K562 (cell line): ENCODE results near the gene CALML3. TPM values are rescaled to one million over a fixed set of nuclear protein-coding genes. Genes with fewer than 3 reads are reported as not detected.
A peak's percentile ranks its signal among the peaks of the same experiment; 100 is the strongest.

Experiments used
- ATAC-seq: fragments of 200-7000 bp; cut with Tn5 transposase; 3 replicates; pipeline ENCODE4 v1.9.1; 2020; ENCODE audit warnings: moderate library complexity
- BruUV-seq: library from RNA; stranded (reverse); fragments of 400-500 nt; replicated peaks from 2 replicates; lab custom pipeline; 2021; lab: Mats Ljungman, UMichigan
- CTCF ChIA-PET: fragments of 300-600 bp; formaldehyde crosslinking; extraction: SDS; loops from one replicate; lab custom pipeline; 2021; ENCODE audit warnings: low intra/inter-chr PET ratio; lab: Yijun Ruan, JAX
- POLR2A ChIA-PET: fragments of 300-600, 350-650 bp; sonication (Branson Sonifier 250); formaldehyde crosslinking; extraction: SDS; loops from one replicate; lab custom pipeline; 2021; ENCODE audit warnings: antibody characterized with exemption, inconsistent platforms; lab: Yijun Ruan, JAX
- DNase-seq, 4 experiments: peaks; one replicate each; pipeline versions ENCODE4 v3.0.0 to v3.0.0-alpha.2; 2011 to 2018; ENCODE audit warnings: low spot score in 3 of 4, mixed read lengths in 3 of 4; ENCODE audit errors: extremely low read depth in 1 of 4
- FAIRE-seq: peaks from 2 replicates; lab custom pipeline; 2011; peaks lifted over from hg19 to GRCh38; lab: Jason Lieb, UNC
- H2AFZ ChIP-seq: 2 replicates; pipeline ENCODE4 v1.6.0; 2011; ENCODE audit warnings: low read depth, low read length, control low read depth, inconsistent platforms
- H3K27ac ChIP-seq: fragments of 200-600 bp; 3 replicates; pipeline ENCODE4 v1.8.0; 2011; ENCODE audit warnings: low read depth, mild to moderate bottlenecking, control low read depth, inconsistent platforms, low read length, moderate library complexity, mixed read lengths; ENCODE audit errors: extremely low read depth
- H3K27me3 ChIP-seq, 2 experiments: fragments of 300-600 bp in 1 of 2; 2 replicates in 1 of 2; 3 replicates in 1 of 2; pipeline versions ENCODE4 v1.6.0 to v1.8.0; 2011; ENCODE audit warnings: inconsistent platforms in 2 of 2, low read length in 2 of 2, mild to moderate bottlenecking in 1 of 2, mixed read lengths in 1 of 2, moderate library complexity in 1 of 2; ENCODE audit not compliant: control insufficient read depth in 2 of 2, insufficient read depth in 2 of 2
- H3K36me3 ChIP-seq: fragments of 300-600 bp; 3 replicates; pipeline ENCODE4 v1.8.0; 2011; ENCODE audit warnings: mild to moderate bottlenecking, low read length, inconsistent platforms; ENCODE audit not compliant: control insufficient read depth, insufficient read depth
- H3K4me1 ChIP-seq, 2 experiments: fragments of 200-600 bp in 1 of 2; replicated peaks in 1 of 2; 2 replicates in 1 of 2; 3 replicates in 1 of 2; pipeline versions ENCODE4 v1.5.1 to v1.8.0; 2011; ENCODE audit warnings: inconsistent platforms in 2 of 2, low read length in 2 of 2, mild to moderate bottlenecking in 1 of 2, mixed read lengths in 1 of 2, moderate library complexity in 1 of 2; ENCODE audit not compliant: control insufficient read depth in 2 of 2, insufficient read depth in 2 of 2
- H3K4me2 ChIP-seq: 2 replicates; pipeline ENCODE4 v1.6.1; 2011; ENCODE audit warnings: low read length, control low read depth, inconsistent platforms, mixed read lengths; ENCODE audit not compliant: insufficient read depth
- H3K4me3 ChIP-seq: fragments of 200-600 bp; sonication (generic), shearing (Covaris generic); 2 replicates; pipeline ENCODE4 v1.5.1; 2016; ENCODE audit warnings: control low read depth, inconsistent platforms
- H3K79me2 ChIP-seq: fragments of 200-600 bp; 3 replicates; pipeline ENCODE4 v1.8.0; 2011; ENCODE audit warnings: low read length, inconsistent platforms; ENCODE audit not compliant: control insufficient read depth, insufficient read depth
- H3K9ac ChIP-seq, 2 experiments: 2 replicates each; pipeline versions ENCODE4 v1.6.0 to v1.6.1; 2011; ENCODE audit warnings: low read depth in 2 of 2, low read length in 2 of 2, control low read depth in 1 of 2, inconsistent platforms in 1 of 2, mild to moderate bottlenecking in 1 of 2, mixed read lengths in 1 of 2; ENCODE audit not compliant: insufficient read depth in 1 of 2
- H3K9me1 ChIP-seq: one replicate; pipeline ENCODE4 v1.6.0; 2011; ENCODE audit warnings: inconsistent platforms, mild to moderate bottlenecking, low read length, moderate library complexity; ENCODE audit not compliant: control insufficient read depth, insufficient read depth
- H3K9me3 ChIP-seq: replicated peaks from 2 replicates; pipeline ENCODE4 v1.5.1; 2011; ENCODE audit warnings: low read depth, low read length, inconsistent platforms; ENCODE audit not compliant: control insufficient read depth, insufficient read depth
- H4K20me1 ChIP-seq: replicated peaks from 2 replicates; pipeline ENCODE4 v1.6.1; 2011; ENCODE audit warnings: low read length, inconsistent platforms, mixed read lengths; ENCODE audit not compliant: control insufficient read depth, insufficient read depth
- CCAR2 ChIP-seq: fragments of 200-400 bp; formaldehyde crosslinking; IDR thresholded peaks from 2 replicates; pipeline ENCODE4 v1.6.1; 2017; ENCODE audit warnings: mild to moderate bottlenecking, low read depth, low read length
- DIDO1 ChIP-seq: fragments of 450-650 bp; IDR thresholded peaks from 2 replicates; pipeline ENCODE4 v1.6.1; 2016; ENCODE audit warnings: low read depth, missing biosample characterization, missing genetic modification characterization
- IRF2 ChIP-seq: sonication (generic); formaldehyde crosslinking; IDR thresholded peaks from 2 replicates; pipeline ENCODE4 v1.8.1; 2022; ENCODE audit warnings: mild to moderate bottlenecking, missing genetic modification reagents
- LEF1 ChIP-seq: fragments of 450-650 bp; IDR thresholded peaks from 2 replicates; pipeline ENCODE4 v1.6.1; 2016; ENCODE audit warnings: mild to moderate bottlenecking
- NR3C1 ChIP-seq: sonication (generic); formaldehyde crosslinking; IDR thresholded peaks from 2 replicates; pipeline ENCODE4 v1.8.1; 2022; ENCODE audit warnings: missing genetic modification reagents
- PTBP1 ChIP-seq: fragments of 200-400 bp; formaldehyde crosslinking; IDR thresholded peaks from 2 replicates; pipeline ENCODE4 v1.6.1; 2017; ENCODE audit warnings: low read depth, low read length
- RNF219 ChIP-seq: fragments of 250-450 bp; sonication (Bioruptor Pico); IDR thresholded peaks from 2 replicates; pipeline ENCODE4 v1.5.0; 2022; ENCODE audit warnings: mild to moderate bottlenecking
- SMARCA4 ChIP-seq: fragments of 450-650 bp; IDR thresholded peaks from 2 replicates; pipeline ENCODE4 v1.6.1; 2016
- TCFL5 ChIP-seq: fragments of 250-450 bp; sonication (Bioruptor Pico); conservative IDR thresholded peaks from 2 replicates; pipeline ENCODE4 v1.6.1; 2021; ENCODE audit warnings: mild to moderate bottlenecking, moderate library complexity, matching md5 sums
- ZBTB7A ChIP-seq: IDR thresholded peaks from 2 replicates; pipeline ENCODE4 v1.6.1; 2011; ENCODE audit warnings: low read depth, mild to moderate bottlenecking, low read length, moderate library complexity, borderline replicate concordance; ENCODE audit not compliant: control insufficient read depth
- WGBS: fragments of 100-300 bp; shearing (Covaris generic); methylation state at CpG from one replicate; pipeline ENCODE4 v1.1.6; 2016; ENCODE audit warnings: low coverage, mixed read lengths; ENCODE audit not compliant: insufficient coverage; ENCODE audit errors: missing lambda C conversion rate; 5-methylcytosine and 5-hydroxymethylcytosine counted together
- in situ Hi-C: fragments of 300-500 bp; cut with MboI; formaldehyde crosslinking; loops from 4 replicates; pipeline ENCODE4 v1.15.0; 2018; ENCODE audit warnings: inconsistent platforms, mixed read lengths
- intact Hi-C: fragments of 100-400 bp; cut with micrococcal nuclease; formaldehyde crosslinking; loops from 2 replicates; pipeline ENCODE4 v1.14.2; 2022
- polyA plus RNA-seq, 8 experiments: library from polyadenylated mRNA; depleted of rRNA in 4 of 8; stranded (reverse) in 5 of 8; unstranded in 3 of 8; fragments of >200 nt; fragmentation: Nextera tagmentation in 2 of 8; fragmentation: Illumina TruSeq in 1 of 8; extraction: Ambion mirVana in 2 of 8; extraction: Trizol in 1 of 8; gene quantifications; 2 replicates each; pipeline versions ENCODE4 v1.2.1 to v1.2.3, GENCODE V29; 2011 to 2014; ENCODE audit warnings: inconsistent platforms in 1 of 8, missing spikeins in 1 of 8
- total RNA-seq, 7 experiments: library from RNA; depleted of rRNA in 6 of 7; stranded (reverse); fragments of >200 nt in 6 of 7; fragmentation: Illumina TruSeq in 2 of 7; extraction: Trizol in 2 of 7; gene quantifications; 2 replicates each; pipeline versions ENCODE4 v1.2.1 to v1.2.3, GENCODE V29; 2011 to 2021; ENCODE audit warnings: low replicate concordance in 1 of 7
- TF ChIP-seq, protein P1 (sequence below), 2 experiments: IDR thresholded peaks in 1 of 2; conservative IDR thresholded peaks in 1 of 2; 2 replicates each; pipeline ENCODE4 v1.6.1; 2016; ENCODE audit warnings: low read depth in 2 of 2, mild to moderate bottlenecking in 1 of 2, missing compliant biosample characterization in 1 of 2, missing genetic modification characterization in 1 of 2, moderate library complexity in 1 of 2
- TF ChIP-seq, protein P2 (sequence below), 2 experiments: fragments of 450-650 bp; IDR thresholded peaks; 2 replicates each; pipeline ENCODE4 v1.6.1; 2018; ENCODE audit warnings: mild to moderate bottlenecking in 2 of 2, low read depth in 1 of 2; ENCODE audit not compliant: partially characterized antibody in 2 of 2

The CALML3 gene
- total and polyA plus RNA-seq, 9 of the 15 experiments (the other 6 are each of a cell fraction or from before 2014, with no cell fraction given), result not detected

DNA sequence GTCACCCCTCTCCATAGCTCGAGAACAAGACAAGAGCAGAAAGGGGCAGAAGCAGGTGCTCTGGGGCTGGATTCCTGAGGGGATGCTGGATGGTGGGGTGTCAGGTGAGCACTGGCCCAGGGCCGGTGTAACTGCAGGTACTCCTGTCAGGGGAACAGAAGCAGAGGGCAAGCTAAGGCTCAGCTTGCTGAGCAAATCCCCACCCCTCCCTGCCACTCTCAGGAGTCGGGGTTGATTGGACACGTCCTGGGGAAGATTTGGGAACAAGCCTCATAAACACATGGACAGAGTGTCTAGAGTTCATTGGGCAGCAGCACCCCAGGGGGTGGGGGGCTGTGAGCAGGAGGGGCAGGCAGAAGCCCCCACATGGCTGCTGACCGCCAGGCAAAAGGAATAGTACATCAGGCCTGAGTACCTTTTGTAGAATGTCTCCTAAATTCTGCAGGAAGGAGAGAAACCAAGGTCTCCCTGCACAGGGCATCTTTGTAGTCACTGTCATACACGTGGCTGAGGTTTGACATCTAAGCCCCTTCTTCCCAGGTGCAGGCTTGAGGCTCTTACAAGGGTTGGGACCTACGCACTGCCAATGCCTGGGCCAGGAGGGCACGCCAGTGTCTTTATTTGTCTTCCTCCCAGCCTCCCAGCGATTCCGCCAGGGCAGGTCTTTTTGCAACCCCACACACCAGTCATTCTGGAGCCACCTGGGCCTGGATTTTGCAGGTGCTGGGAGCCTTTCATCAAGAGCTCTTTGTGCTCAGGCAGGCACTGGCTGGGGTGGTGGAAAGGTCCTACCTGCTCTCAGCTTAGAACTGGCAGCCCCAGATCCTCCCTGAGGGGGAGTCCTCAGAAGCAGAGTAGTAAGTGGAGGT, 2.8 kb downstream of the CALML3 start:
- peak overlapping the region in 1 of 2 experiments; percentile 61; a peak in 1 of 4 replicates for H3K9ac ChIP-seq
- H3K4me1 ChIP-seq, result peaks cover 5 to 32% of the 10 kb centered on the region in 2 experiments; a peak in 4 of 5 replicates
- in situ Hi-C loops (no loop called here), intact Hi-C loops (no loop called here)
- CTCF ChIA-PET, result no interaction called here
- no peak overlapping the region for H3K27ac ChIP-seq
- no peak for FAIRE-seq
- no peak overlapping the region for H3K4me3 ChIP-seq
- BruUV-seq, result no TSS peak
- H3K9me3 ChIP-seq, result no peaks in the 10 kb centered on the region
- no peaks in the 10 kb centered on the region for H3K79me2 ChIP-seq
- no peak overlapping the region for H2AFZ ChIP-seq
- no peak for DNase-seq
- POLR2A ChIA-PET, result interaction anchor here (0.6 to 1.6 kb wide), 4 partner anchors 10 to 22 kb away, joined by 3 to 6 read pairs (median 4); no protein-coding TSS in a partner anchor
- no peak overlapping the region for H3K4me2 ChIP-seq
- H3K27me3 ChIP-seq, result no peaks in the 10 kb centered on the region
- H3K36me3 ChIP-seq, result no peaks in the 10 kb centered on the region
- ATAC-seq, result no peak
- no peaks in the 10 kb centered on the region for H3K9me1 ChIP-seq
- H4K20me1 ChIP-seq, result no peaks in the 10 kb centered on the region
- WGBS, result 57% methylated on average over 10 of the region's 10 CpGs
- no peak for TF ChIP-seq IRF2
- TF ChIP-seq, protein P1, sequence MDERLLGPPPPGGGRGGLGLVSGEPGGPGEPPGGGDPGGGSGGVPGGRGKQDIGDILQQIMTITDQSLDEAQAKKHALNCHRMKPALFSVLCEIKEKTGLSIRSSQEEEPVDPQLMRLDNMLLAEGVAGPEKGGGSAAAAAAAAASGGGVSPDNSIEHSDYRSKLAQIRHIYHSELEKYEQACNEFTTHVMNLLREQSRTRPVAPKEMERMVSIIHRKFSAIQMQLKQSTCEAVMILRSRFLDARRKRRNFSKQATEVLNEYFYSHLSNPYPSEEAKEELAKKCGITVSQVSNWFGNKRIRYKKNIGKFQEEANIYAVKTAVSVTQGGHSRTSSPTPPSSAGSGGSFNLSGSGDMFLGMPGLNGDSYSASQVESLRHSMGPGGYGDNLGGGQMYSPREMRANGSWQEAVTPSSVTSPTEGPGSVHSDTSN (CRISPR knock-in tag; IDR thresholded peaks at IDR 0.05; ENCODE audit: low read depth), result no peak
- TF ChIP-seq, protein P1 (tag; conservative IDR thresholded peaks at IDR 0.05; ENCODE audit: low read depth), result no peak
- no peak for TF ChIP-seq TCFL5 (CRISPR knock-in tag)
- TF ChIP-seq SMARCA4, result no peak
- no peak for TF ChIP-seq NR3C1 (CRISPR knock-in tag)
- no peak for TF ChIP-seq LEF1
- TF ChIP-seq, protein P2, sequence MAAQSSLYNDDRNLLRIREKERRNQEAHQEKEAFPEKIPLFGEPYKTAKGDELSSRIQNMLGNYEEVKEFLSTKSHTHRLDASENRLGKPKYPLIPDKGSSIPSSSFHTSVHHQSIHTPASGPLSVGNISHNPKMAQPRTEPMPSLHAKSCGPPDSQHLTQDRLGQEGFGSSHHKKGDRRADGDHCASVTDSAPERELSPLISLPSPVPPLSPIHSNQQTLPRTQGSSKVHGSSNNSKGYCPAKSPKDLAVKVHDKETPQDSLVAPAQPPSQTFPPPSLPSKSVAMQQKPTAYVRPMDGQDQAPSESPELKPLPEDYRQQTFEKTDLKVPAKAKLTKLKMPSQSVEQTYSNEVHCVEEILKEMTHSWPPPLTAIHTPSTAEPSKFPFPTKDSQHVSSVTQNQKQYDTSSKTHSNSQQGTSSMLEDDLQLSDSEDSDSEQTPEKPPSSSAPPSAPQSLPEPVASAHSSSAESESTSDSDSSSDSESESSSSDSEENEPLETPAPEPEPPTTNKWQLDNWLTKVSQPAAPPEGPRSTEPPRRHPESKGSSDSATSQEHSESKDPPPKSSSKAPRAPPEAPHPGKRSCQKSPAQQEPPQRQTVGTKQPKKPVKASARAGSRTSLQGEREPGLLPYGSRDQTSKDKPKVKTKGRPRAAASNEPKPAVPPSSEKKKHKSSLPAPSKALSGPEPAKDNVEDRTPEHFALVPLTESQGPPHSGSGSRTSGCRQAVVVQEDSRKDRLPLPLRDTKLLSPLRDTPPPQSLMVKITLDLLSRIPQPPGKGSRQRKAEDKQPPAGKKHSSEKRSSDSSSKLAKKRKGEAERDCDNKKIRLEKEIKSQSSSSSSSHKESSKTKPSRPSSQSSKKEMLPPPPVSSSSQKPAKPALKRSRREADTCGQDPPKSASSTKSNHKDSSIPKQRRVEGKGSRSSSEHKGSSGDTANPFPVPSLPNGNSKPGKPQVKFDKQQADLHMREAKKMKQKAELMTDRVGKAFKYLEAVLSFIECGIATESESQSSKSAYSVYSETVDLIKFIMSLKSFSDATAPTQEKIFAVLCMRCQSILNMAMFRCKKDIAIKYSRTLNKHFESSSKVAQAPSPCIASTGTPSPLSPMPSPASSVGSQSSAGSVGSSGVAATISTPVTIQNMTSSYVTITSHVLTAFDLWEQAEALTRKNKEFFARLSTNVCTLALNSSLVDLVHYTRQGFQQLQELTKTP (IDR thresholded peaks at IDR 0.05; ENCODE audit: low read depth in 1 of 2, partially characterized antibody in 2 of 2), result no peak
- no peak for TF ChIP-seq CCAR2
- no peak for TF ChIP-seq DIDO1 (tag)
- no peak for TF ChIP-seq PTBP1
- no peak for TF ChIP-seq RNF219 (CRISPR knock-in tag)
- TF ChIP-seq ZBTB7A, result no peak
